GM12801 (cell line): ENCODE measurements around the gene RPUSD1.

Experiments used
- CTCF ChIP-seq: IDR thresholded peaks from one replicate; pipeline ENCODE4 v1.5.1; 2011; ENCODE audit warnings: control low read depth; ENCODE audit not compliant: insufficient read length; ENCODE audit errors: extremely low read depth

The RPUSD1 gene

GRCh38 chr16:747978-748746 is 40.0 kb downstream of the RPUSD1 start:
- TF ChIP-seq CTCF: no peak

- no peak for TF ChIP-seq CTCF
Measured at GRCh38 chr16:746637-747036, 41.5 kb downstream of the RPUSD1 start.

DNA sequence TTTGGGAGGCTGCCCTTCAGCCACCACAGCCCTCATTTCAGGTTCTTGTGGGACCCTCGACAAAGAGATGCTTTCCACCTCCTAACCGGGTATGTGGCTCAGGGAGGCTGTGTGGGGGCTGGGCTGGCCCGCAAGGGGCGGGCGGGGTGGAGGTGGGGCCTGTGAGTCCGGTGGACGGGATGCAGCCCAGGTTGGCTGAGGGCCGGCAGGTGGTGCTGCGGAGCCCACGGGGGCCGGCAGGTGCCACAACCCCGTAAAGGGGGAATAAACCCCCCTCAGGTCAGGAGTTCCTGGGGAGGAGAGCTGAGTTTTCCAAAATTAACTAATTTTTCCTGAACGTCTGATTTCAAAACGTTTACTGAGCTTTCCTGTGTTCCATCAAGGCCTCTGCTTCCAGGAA is 42.4 kb downstream of the RPUSD1 start:
- no peak for TF ChIP-seq CTCF

DNA sequence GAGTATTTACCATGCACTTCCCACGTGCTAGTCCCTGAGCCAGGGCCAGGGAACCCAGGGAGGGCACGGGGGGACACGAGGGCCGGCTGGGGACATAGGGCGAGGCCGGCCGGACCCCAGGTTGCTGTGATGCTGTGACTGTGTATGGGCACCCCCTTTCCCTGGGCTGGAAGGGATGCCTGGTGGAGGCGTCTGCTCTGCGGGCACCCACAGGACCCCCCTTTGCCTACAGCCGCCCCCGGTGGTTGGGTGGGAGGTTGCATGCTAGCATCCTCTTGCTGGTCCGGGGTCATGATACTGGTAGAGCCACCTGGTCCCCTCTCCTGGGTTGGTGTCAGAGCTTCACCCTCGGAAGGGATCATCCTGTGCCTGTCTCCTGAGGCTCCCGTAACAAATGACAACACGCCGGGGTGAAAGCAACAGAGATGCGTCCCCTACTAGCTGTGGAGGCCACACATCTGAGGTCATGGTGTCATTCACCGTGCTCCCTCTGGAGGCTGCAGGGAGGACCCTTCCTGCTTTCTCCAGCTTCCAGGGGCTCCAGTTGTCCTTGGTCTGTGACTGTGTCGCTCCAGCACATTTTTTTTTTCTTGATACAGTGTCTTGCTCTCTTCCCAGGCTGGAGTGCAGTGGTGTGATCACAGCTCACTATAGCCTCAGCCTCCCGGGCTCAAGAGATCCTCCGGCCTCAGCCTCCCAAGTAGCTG is 44.2 kb downstream of the RPUSD1 start:
- no peak for TF ChIP-seq CTCF

DNA sequence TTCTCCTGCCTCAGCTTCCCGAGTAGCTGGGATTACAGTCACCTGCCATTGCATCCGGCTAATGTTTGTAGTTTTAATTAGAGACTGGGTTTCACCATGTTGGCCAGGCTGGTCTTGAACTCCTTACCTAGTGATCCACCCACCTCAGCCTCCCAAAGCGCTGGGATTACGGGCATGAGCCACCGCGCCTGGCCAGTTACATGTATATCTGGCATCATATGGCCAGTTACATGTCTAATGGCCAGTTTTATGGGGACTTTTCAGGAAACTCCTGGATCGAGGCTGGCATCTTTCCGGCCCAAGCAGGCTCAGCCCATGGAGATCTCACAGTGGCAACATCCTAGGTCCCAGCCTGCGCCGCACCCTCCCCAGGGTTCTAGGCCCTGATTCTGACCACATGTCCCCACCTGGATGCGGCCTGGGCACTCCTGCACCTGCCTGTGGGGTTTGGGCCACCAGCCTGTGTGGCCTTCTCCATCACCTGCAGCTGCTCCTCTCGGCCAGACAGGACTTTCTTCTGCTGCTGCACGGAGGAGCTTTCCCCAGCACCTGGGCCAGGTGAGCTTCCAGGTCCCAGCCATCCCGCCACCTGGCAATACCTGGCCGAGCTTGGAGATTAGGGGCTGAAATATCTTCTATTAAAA is 46.1 kb downstream of the RPUSD1 start:
- TF ChIP-seq CTCF: no peak

DNA sequence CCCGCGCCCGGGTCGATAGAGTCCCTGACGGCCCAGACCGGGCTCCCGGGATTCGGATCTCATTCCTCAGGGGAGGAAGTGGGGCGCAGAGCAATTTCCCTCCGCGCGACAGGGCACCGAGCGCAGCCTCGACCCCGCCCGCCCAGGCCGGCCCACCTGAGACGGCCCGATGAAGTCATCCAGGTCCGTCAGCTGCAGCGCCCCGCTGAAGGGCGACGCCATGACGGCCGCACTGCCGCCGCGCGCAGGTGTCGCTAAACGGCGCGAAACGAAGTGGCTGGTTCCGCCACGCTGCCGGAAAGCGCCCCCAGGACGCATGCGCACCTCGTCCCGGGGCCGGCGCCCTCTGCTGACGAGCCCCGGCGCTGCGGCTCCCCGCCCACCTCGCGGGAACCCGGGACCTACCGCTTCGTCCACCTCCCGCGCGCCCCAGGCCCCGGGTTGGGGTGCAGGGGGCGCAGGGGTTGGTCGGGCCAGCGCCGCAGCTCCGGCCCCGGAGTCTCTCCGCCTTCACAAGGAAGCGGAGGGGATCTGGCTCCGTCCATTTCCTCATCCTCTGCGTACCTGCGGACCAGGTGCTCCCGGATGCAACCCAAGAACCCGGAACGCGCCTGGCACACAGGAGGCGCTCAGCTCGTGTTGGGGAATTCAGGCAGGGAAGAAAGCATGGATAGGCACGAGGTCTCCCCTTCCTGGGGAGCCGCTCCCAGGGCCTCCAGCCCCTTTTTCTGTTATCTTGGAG is 47.2 kb downstream of the RPUSD1 start, which contains the start of gene CIAO3:
Gene CIAO3 (minus strand): TSS at position 234 of the 742 bp plus-strand sequence. CDS start 12 bp downstream, at position 222.
- TF ChIP-seq CTCF: no peak

GRCh38 chr16:740459-740763 is 47.8 kb downstream of the RPUSD1 start:
- TF ChIP-seq CTCF: no peak
